ENCODE results near the gene PRXL2B. TPM values are rescaled to one million over a fixed set of nuclear protein-coding genes. Genes with fewer than 3 reads are reported as not detected.
A peak's percentile ranks its signal among the peaks of the same experiment; 100 is the strongest.

The PRXL2B gene
- total and polyA plus RNA-seq, 2 experiments from 2014 or later, result 25.5 to 44.0 TPM

DNA sequence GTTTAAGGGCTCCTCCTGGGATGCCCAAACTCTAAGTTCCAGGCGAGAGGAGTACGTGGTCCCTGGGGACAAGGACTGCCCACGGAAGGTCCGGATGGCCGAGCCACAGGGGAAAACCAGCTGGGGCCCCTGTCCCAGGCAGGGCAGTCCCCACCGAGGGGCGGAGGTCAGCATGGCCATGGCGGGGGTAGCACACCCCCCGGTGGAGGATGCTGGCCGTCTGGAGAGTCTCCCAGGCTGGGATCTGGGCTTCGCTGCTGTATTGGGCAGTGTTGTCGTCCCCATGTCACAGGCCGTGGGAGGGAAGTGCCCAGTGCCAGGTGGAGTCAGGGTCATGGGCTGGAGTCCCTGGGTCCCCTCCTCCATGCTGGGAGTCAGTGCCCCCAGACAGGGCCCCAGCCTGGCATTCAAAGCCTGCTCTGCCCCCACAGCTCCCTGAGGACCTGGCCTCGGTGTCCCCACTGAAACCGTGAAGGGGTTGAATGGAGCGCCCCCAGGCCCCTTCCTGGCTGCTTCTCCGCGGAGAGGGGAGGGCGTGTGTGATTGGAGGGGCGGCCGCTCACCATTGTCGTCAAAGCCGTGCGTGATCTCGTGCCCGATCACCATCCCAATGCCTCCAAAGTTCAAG is 6.8 kb downstream of the PRXL2B start:
- Histone ChIP-seq H3K4me3 (no peak overlapping the region), H2AFZ (no peak overlapping the region), H3K4me1 (ENCODE audit: insufficient read depth) (no peaks in the 10 kb centered on the region), H3F3A (replicated peaks; ENCODE audit: low read depth) (no peaks in the 10 kb centered on the region), H3K27me3 (ENCODE audit: insufficient read depth) (no peaks in the 10 kb centered on the region), H3K27ac (ENCODE audit: low read depth) (no peak overlapping the region), H4K20me1 (replicated peaks; ENCODE audit: insufficient read depth) (no peaks in the 10 kb centered on the region), H3K4me2 (no peak overlapping the region), H3K9me2 (ENCODE audit: insufficient read depth) (no peaks in the 10 kb centered on the region), H3K79me2 (replicated peaks; ENCODE audit: insufficient read depth) (no peaks in the 10 kb centered on the region), H3K36me3 (ENCODE audit: insufficient read depth) (no peaks in the 10 kb centered on the region)
- H3K4me3 Mint-ChIP-seq, result no peak overlapping the region
- H3K9me3 Mint-ChIP-seq, result peaks cover 14% of the 10 kb centered on the region
- TF ChIP-seq, protein P1, sequence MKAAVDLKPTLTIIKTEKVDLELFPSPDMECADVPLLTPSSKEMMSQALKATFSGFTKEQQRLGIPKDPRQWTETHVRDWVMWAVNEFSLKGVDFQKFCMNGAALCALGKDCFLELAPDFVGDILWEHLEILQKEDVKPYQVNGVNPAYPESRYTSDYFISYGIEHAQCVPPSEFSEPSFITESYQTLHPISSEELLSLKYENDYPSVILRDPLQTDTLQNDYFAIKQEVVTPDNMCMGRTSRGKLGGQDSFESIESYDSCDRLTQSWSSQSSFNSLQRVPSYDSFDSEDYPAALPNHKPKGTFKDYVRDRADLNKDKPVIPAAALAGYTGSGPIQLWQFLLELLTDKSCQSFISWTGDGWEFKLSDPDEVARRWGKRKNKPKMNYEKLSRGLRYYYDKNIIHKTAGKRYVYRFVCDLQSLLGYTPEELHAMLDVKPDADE (IDR thresholded peaks at IDR 0.05), result no peak
- TF ChIP-seq CTCF (conservative IDR thresholded peaks at IDR 0.05; ENCODE audit: low read depth in 2 of 2), result 0 out of 4 replicates have a peak, but pooled peaks of 1 of the 2 experiments have one; percentile 3
- TF ChIP-seq, protein P2, sequence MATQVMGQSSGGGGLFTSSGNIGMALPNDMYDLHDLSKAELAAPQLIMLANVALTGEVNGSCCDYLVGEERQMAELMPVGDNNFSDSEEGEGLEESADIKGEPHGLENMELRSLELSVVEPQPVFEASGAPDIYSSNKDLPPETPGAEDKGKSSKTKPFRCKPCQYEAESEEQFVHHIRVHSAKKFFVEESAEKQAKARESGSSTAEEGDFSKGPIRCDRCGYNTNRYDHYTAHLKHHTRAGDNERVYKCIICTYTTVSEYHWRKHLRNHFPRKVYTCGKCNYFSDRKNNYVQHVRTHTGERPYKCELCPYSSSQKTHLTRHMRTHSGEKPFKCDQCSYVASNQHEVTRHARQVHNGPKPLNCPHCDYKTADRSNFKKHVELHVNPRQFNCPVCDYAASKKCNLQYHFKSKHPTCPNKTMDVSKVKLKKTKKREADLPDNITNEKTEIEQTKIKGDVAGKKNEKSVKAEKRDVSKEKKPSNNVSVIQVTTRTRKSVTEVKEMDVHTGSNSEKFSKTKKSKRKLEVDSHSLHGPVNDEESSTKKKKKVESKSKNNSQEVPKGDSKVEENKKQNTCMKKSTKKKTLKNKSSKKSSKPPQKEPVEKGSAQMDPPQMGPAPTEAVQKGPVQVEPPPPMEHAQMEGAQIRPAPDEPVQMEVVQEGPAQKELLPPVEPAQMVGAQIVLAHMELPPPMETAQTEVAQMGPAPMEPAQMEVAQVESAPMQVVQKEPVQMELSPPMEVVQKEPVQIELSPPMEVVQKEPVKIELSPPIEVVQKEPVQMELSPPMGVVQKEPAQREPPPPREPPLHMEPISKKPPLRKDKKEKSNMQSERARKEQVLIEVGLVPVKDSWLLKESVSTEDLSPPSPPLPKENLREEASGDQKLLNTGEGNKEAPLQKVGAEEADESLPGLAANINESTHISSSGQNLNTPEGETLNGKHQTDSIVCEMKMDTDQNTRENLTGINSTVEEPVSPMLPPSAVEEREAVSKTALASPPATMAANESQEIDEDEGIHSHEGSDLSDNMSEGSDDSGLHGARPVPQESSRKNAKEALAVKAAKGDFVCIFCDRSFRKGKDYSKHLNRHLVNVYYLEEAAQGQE (IDR thresholded peaks at IDR 0.05; ENCODE audit: unreplicated experiment), result no peak
- H3K4me1 Mint-ChIP-seq, result no peaks in the 10 kb centered on the region
- H3K36me3 Mint-ChIP-seq (ENCODE audit: low read depth), result peaks cover 15% of the 10 kb centered on the region; the same call in 2 of the 3 replicates
- no peak overlapping the region for H3K27ac Mint-ChIP-seq
- no peak for DNase-seq (ENCODE audit: low spot score)
- peaks cover 5% of the 10 kb centered on the region for H3K27me3 Mint-ChIP-seq (ENCODE audit: insufficient read depth, low read depth, poor library complexity)
- ATAC-seq, result no peak

DNA sequence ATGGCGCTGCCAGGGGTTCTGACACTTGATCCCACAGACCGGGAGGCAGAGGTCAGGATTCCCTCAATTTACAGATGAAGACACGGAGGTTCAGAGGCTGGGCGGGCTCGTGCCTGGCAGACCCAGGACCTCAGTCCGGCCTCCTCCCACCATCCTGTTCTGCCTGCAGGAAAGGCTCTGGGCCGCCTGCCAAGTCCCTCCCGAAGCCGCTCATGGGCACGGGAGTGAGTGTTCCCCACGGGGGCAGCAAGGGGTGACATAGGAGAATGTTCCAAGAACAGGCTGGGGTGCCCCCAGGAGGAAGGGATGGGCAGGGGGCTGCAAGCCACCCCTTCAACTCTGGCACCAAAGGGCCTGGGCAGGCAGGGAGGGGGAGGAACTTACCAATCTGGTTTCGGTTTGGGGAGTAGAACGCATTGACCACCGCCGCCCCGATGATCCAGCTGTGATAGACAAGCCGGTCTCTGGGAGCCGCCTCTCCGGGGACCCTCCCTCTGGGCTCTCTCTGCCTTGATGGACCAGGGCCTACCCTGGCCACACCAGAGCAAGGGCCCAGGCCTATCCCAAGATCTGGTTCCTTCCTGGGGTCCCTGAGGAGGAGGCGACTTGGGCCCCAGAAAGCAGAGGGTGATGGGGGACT is 7.5 kb downstream of the PRXL2B start:
- ATAC-seq (no peak), DNase-seq (ENCODE audit: low spot score) (no peak)
- peaks cover 6% of the 10 kb centered on the region for H3K27me3 Mint-ChIP-seq (ENCODE audit: insufficient read depth, low read depth, poor library complexity)
- H3K79me2 ChIP-seq (replicated peaks; ENCODE audit: insufficient read depth), result no peaks in the 10 kb centered on the region
- H3K27me3 ChIP-seq (ENCODE audit: insufficient read depth), result no peaks in the 10 kb centered on the region
- H3K4me3 ChIP-seq, result no peak overlapping the region
- H2AFZ ChIP-seq, result no peak overlapping the region
- H3K36me3 ChIP-seq (ENCODE audit: insufficient read depth), result no peaks in the 10 kb centered on the region
- H3K27ac Mint-ChIP-seq, result no peak overlapping the region
- no peaks in the 10 kb centered on the region for H3K9me2 ChIP-seq (ENCODE audit: insufficient read depth)
- peaks cover 15% of the 10 kb centered on the region; the same call in 2 of the 3 replicates for H3K36me3 Mint-ChIP-seq (ENCODE audit: low read depth)
- H3K4me2 ChIP-seq, result no peak overlapping the region
- no peaks in the 10 kb centered on the region for H3K4me1 Mint-ChIP-seq
- no peaks in the 10 kb centered on the region for H3K4me1 ChIP-seq (ENCODE audit: insufficient read depth)
- no peak overlapping the region for H3K4me3 Mint-ChIP-seq
- H3K27ac ChIP-seq (ENCODE audit: low read depth), result no peak overlapping the region
- no peaks in the 10 kb centered on the region for H3F3A ChIP-seq (replicated peaks; ENCODE audit: low read depth)
- H3K9me3 Mint-ChIP-seq, result peaks cover 18% of the 10 kb centered on the region
- no peaks in the 10 kb centered on the region for H4K20me1 ChIP-seq (replicated peaks; ENCODE audit: insufficient read depth)
- TF ChIP-seq CTCF (conservative IDR thresholded peaks at IDR 0.05; ENCODE audit: low read depth in 2 of 2) (no peak), CREB1 (CRISPR knock-in tag; IDR thresholded peaks at IDR 0.05; ENCODE audit: low read depth) (no peak), NANOG (IDR thresholded peaks at IDR 0.05; ENCODE audit: borderline replicate concordance) (no peak), JUNB (IDR thresholded peaks at IDR 0.05; ENCODE audit: unreplicated experiment) (no peak), EZH2phosphoT487 (IDR thresholded peaks at IDR 0.05; ENCODE audit: unreplicated experiment) (no peak), STAT1 (IDR thresholded peaks at IDR 0.05; ENCODE audit: unreplicated experiment) (no peak)
- TF ChIP-seq, protein P2 (IDR thresholded peaks at IDR 0.05; ENCODE audit: unreplicated experiment), result no peak
- TF ChIP-seq, protein P1 (IDR thresholded peaks at IDR 0.05), result no peak
